ENCODE data around the gene PEPD.

PEPD gene

GRCh38 chr19:33400856-33401682 lies 120.5 kb downstream of the PEPD start:
- no peak for DNase-seq (ENCODE audit: low read depth)
- H3K4me3 ChIP-seq (ENCODE audit: low read length), result no peak overlapping the region
- TF ChIP-seq CTCF (conservative IDR thresholded peaks at IDR 0.05; ENCODE audit: low read depth, low read length), result no peak

- no peak for TF ChIP-seq CTCF (conservative IDR thresholded peaks at IDR 0.05; ENCODE audit: low read depth, low read length)
- no peak for DNase-seq (ENCODE audit: low read depth)
- H3K4me3 ChIP-seq (ENCODE audit: low read length), result no peak overlapping the region
These were observed 121.6 kb downstream of the PEPD start for GRCh38 chr19:33399745-33400681.

GRCh38 chr19:33399081-33399744 lies 122.4 kb downstream of the PEPD start:
- DNase-seq (ENCODE audit: low read depth), result no peak
- H3K4me3 ChIP-seq (ENCODE audit: low read length), result no peak overlapping the region
- no peak for TF ChIP-seq CTCF (conservative IDR thresholded peaks at IDR 0.05; ENCODE audit: low read depth, low read length)

- no peak for TF ChIP-seq CTCF (conservative IDR thresholded peaks at IDR 0.05; ENCODE audit: low read depth, low read length)
These were observed 123.1 kb downstream of the PEPD start for GRCh38 chr19:33398361-33399060.

GRCh38 chr19:33397536-33398360 lies 123.8 kb downstream of the PEPD start:
- peak; percentile 21 for TF ChIP-seq CTCF (conservative IDR thresholded peaks at IDR 0.05; ENCODE audit: low read depth, low read length)
- no peak overlapping the region for H3K4me3 ChIP-seq (ENCODE audit: low read length)
- DNase-seq (ENCODE audit: low read depth), result no peak

More at GRCh38 chr19:33398361-33399060, 123.1 kb downstream of the PEPD start:
- no peak for DNase-seq (ENCODE audit: low read depth)
- H3K4me3 ChIP-seq (ENCODE audit: low read length), result no peak overlapping the region
